Activated CD4-positive, alpha-beta T cell treated with anti-CD3 and anti-CD28 coated beads, Interleukin-2, amount 50 U/mL, for 1 hour (primary cell): Measurements from ENCODE around the gene AZIN2.
"Not testable (repeated sequence)": the region's sequence is repeated elsewhere in the genome, so short reads cannot be mapped to it uniquely, and the experiment has no call there.

Source experiments
- DNase-seq: peaks from one replicate; pipeline ENCODE4 v3.0.0-alpha.2; 2020

Gene AZIN2

GRCh38 chr1:33060579-33061083 lies 20.3 kb upstream of the AZIN2 start:
- no peak for DNase-seq

GRCh38 chr1:33061834-33062233 lies 19.1 kb upstream of the AZIN2 start:
- DNase-seq, result no peak

DNA sequence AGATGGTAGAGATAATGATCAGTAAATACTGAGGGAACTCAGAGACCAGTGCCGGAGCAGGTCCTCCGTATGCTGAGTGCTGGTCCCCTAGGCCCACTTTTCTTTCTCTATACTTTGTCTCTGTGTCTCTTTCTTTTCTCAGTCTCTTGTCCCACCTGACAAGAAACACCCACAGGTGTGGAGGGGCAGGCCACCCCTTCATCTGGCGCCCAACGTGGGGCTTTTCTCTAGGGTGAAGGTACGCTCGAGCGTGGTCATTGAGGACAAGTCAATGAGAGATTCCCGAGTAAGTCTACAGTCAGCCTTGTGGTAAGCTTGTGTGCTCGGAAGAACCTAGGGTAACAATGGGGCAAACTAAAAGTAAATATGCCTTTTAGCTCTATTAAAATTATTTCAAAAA lies 16.7 kb upstream of the AZIN2 start:
- not testable (repeated sequence) for DNase-seq

GRCh38 chr1:33065301-33065700 lies 15.7 kb upstream of the AZIN2 start:
- no peak for DNase-seq

- not testable (repeated sequence) for DNase-seq
Measured at GRCh38 chr1:33066477-33066876, 14.5 kb upstream of the AZIN2 start.

DNA sequence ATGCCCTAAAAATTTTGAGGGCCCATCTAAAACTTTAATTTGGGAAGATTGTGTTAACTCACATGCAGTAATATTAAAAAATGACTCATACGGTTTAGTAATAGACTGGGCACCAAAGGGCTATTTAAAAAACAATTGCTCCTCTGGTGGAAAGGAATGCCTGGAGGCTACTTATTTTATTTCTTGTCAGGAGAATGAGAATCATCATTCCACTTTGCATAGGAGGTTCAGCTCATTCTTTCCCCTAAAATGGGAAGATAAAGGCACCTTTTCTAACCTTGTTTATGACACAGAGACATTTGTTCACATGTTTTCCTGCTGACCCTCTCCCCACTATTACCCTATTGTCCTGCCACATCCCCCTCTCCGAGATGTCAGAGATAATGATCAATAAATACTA lies 12.8 kb upstream of the AZIN2 start:
- DNase-seq, result not testable (repeated sequence)

- no peak for DNase-seq
Measured at GRCh38 chr1:33070628-33071027, 10.3 kb upstream of the AZIN2 start.

DNA sequence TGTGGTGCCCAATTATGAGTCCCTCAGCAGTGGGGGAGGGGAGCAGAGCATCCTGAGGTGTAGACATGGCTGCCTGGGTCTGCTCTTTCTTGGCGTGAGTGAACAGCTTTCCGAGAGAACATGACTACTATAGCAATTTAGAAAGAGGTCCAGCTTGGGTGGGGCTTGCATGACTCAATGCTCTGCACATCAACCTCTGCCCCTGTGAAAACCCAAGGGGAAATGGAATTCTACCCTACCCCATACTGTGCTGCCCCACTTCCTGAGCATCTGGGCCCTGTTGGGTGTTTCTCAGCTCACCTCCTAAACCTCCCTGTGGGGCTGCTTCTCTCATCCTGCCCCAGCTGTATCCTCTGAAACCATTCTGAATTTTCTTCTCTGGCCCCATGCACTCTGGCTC lies 8.2 kb upstream of the AZIN2 start:
- no peak for DNase-seq

- DNase-seq, result no peak
Measured at GRCh38 chr1:33074193-33074945, 6.6 kb upstream of the AZIN2 start.

- no peak for DNase-seq
Measured at GRCh38 chr1:33078030-33078591, 2.8 kb upstream of the AZIN2 start.

GRCh38 chr1:33080373-33080772 lies 580 bp upstream of the AZIN2 start:
- no peak for DNase-seq

GRCh38 chr1:33081554-33082305 lies 777 bp downstream of the AZIN2 start:
- no peak for DNase-seq

DNA sequence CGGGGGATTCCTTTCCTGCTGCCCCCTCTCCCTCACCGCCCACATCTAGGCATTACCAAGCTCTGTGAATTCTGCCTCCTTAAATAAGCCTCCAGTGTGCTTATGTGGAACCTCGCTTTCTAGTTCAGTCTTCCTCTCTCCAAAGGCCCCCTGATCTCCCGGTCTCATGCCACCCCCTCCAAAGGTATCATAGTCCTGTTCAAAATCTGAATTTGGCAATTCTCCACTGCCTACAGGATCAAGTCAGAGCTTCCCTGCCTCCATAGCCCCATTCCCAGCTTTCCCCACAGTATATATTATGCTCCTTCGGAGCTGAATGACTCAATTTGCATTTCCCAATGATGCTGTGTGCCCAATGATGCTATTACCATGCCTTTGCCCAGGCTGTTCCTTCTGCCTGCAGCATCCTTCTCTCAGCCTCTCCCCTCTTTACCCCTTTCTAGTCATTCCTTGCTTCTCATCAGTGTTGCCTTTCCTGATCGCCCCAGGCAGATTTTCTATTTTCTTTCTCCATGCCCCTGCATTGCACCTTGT lies 1.7 kb downstream of the AZIN2 start:
- DNase-seq, result no peak

DNA sequence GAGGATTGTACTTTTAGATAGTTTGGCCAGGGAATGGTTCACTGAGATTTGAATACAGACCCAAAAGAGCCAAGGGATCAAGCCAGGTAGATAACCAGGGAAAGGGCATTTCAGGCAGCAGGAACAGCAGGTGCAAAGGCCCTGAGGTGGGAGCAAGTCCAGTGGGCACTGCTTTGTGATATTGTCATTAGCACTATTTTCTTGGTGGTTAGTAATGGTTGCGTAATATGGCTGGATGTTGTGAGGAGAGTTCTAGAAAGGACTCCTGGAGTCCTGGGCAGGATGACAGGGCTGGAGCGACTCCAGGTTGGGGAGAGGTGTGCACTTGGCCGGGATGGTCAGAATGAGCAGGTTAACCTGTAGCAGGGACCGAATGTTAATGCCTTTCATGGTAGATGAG lies 4.4 kb downstream of the AZIN2 start:
- DNase-seq, result no peak

DNA sequence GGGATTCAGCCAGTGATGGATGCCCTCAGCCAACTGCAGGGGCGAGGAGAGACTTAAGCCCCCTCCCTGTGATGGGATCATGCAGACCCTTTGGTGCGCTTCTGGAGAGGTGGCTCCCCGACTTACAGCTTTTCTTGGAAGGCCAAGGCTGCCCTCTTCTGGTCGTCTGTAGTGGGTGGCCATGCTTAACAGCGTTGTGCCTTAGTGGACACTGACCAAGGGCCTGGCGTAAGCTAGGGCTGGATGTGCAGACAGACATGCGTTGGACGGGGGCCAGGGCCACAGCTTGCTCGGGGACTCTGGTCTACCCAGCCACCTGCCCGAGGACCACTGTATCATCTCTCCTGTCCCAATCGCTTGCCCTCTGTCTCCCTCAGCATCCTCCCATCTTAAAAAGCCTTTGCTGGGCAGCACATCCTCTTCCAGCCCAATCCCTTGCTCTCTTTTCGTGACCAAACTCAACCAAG lies 5.5 kb downstream of the AZIN2 start:
- DNase-seq, result peak; percentile 19

GRCh38 chr1:33087677-33088076 lies 6.7 kb downstream of the AZIN2 start:
- DNase-seq, result no peak

DNA sequence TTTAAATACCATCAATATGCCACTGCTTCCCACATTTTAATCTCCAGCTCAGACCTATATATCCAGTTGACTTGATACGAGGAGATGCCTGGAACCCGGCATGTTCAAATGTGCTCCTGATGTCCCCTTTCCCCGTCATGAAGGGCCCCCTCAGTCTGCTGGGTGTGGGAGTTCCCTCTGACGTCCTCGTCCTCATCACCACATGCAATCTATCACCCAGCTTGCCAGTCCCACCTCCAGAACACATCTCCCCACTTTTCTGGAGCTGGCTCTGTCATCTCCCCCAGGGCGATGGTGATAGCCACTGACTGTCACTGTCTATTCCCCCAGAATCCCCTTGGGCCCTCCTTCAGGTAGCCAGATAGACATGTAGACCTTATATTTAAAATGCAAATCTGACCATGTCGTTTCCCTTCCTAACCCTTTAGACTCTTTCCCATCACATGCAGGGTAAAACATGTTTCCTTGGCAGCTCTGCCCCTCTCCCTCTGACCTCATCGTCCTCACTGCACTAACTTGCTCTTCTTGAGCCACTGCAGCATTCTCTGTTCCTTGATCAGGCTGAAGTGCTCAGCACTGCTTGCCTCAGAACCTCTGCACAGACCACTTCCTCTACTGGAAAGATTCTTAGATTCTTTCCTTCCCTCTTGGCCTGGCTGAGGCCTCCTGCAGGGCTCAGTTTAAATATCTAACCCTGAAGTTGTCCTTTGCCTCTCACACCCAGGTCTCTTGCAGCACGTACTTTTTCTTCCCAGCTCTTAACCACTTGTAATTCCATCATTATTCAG lies 7.4 kb downstream of the AZIN2 start:
- no peak for DNase-seq

GRCh38 chr1:33089457-33089856 lies 8.5 kb downstream of the AZIN2 start:
- DNase-seq, result no peak

- DNase-seq, result no peak
Measured at GRCh38 chr1:33092438-33092837, 11.5 kb downstream of the AZIN2 start.

DNA sequence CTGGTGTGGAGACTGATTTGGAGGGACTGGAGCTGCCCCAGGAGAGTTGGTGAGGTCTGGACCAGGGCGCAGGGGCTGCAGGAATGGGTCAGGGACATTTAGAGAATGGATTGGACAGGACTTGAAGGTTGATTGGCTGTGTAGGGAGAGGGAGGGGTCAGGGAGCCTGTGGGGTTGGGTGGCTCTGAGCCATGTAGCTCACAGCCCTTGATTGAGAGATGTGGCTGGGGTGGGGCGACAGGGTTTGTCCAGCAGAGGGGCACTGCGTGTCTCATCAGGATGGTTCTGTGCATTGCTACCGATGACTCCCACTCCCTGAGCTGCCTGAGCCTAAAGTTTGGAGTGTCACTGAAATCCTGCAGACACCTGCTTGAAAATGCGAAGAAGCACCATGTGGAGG lies 12.1 kb downstream of the AZIN2 start:
- no peak for DNase-seq

DNA sequence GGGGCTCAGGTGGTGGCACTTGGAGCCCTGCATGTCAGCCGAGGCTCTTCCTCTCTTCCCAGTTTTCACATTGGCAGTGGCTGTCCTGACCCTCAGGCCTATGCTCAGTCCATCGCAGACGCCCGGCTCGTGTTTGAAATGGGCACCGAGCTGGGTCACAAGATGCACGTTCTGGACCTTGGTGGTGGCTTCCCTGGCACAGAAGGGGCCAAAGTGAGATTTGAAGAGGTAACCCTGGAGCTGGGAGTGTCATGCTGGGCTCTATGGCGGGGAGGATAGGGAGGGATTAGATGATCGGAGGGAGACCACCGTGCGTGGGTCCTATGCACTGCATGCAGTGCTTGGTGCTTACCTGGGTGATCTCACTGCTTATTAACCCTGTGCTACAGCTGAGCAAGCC lies 13.5 kb downstream of the AZIN2 start:
- no peak for DNase-seq

DNA sequence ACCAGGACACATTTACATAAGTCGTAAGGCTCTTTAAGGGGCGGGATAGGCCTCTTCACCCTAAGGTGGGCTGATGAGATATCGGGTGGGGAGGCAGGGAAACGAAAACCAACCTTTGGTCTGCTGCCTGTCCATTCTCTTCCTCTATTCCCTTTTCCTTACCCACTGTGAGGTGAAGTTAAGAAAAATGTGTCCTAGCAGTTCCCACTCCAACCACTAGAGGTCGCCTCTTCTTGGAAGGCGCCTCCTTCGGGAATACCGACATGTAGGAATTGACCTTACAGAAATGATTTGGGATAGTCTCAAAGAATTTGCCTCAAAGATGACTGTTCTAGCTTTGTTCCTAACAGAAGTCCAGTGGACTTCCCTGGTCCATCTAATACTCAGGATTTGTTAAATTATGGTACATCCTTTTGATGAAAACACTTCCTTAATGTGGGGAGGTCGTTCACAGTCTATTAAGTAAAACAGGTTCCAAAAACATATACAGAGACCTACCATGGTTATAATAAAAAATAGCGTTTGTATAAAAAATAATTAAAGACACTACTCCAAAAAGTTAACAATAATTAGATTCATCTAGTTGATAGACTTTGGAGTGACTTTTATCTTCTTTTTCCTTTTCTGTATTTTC lies 14.1 kb downstream of the AZIN2 start:
- DNase-seq, result no peak
